ENCODE results near the gene B4GALNT3.

DNA sequence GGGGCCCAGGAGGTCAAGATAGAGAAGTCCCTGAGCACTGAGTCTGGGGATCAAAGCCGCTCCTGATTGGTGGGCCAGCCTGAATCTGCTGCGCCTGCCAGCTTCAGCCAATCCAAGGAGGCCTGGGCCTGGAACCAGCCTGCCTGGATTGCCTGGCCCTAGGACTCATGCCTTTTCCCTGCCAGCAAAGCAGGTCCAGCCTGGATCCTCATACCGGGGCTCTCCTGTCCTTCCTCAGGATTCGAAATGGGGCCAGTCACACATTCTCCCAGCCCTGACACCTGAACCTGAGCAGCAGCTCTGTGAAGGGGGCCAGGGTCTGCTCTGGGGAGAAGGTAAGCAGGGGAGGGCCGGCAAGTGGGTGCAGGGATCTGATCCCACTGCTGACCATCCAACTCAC lies 121.6 kb downstream of the B4GALNT3 start:
- TF ChIP-seq CTCF (IDR thresholded peaks at IDR 0.05; ENCODE audit: poor library complexity) (no peak), EZH2 (IDR thresholded peaks at IDR 0.05; ENCODE audit: borderline replicate concordance) (no peak), EZH2phosphoT487 (IDR thresholded peaks at IDR 0.05; ENCODE audit: low read depth, severe bottlenecking, unreplicated experiment) (no peak)

Measured in hepatocyte (in vitro differentiated cells).